ENCODE data around the gene MT1HL1.

The MT1HL1 gene

GRCh38 chr1:237011432-237011831 lies 7.2 kb upstream of the MT1HL1 start:
- DNase-seq (ENCODE audit: extremely low read depth, low read depth), result no peak
- TF ChIP-seq CTCF (IDR thresholded peaks at IDR 0.05; ENCODE audit: low read depth, low read length, missing control alignments), result no peak
- H3K4me3 ChIP-seq (replicated peaks; ENCODE audit: low read depth, low read length), result no peak overlapping the region

- TF ChIP-seq CTCF (IDR thresholded peaks at IDR 0.05; ENCODE audit: low read depth, low read length, missing control alignments), result no peak
- no peak for DNase-seq (ENCODE audit: extremely low read depth, low read depth)
- no peak overlapping the region for H3K4me3 ChIP-seq (replicated peaks; ENCODE audit: low read depth, low read length)
Observed at GRCh38 chr1:237009611-237010010, 5.4 kb upstream of the MT1HL1 start.

- TF ChIP-seq CTCF (IDR thresholded peaks at IDR 0.05; ENCODE audit: low read depth, low read length, missing control alignments), result no peak
- no peak for DNase-seq (ENCODE audit: extremely low read depth, low read depth)
- H3K4me3 ChIP-seq (replicated peaks; ENCODE audit: low read depth, low read length), result no peak overlapping the region
Observed at GRCh38 chr1:237007147-237007881, 3.1 kb upstream of the MT1HL1 start.

- no peak overlapping the region for H3K4me3 ChIP-seq (replicated peaks; ENCODE audit: low read depth, low read length)
- no peak for TF ChIP-seq CTCF (IDR thresholded peaks at IDR 0.05; ENCODE audit: low read depth, low read length, missing control alignments)
- no peak for DNase-seq (ENCODE audit: extremely low read depth, low read depth)
Observed at GRCh38 chr1:237005674-237006073, 1.4 kb upstream of the MT1HL1 start.

- DNase-seq (ENCODE audit: extremely low read depth, low read depth), result no peak
- no peak for TF ChIP-seq CTCF (IDR thresholded peaks at IDR 0.05; ENCODE audit: low read depth, low read length, missing control alignments)
- H3K4me3 ChIP-seq (replicated peaks; ENCODE audit: low read depth, low read length), result no peak overlapping the region
Observed at GRCh38 chr1:237003516-237003915, 725 bp downstream of the MT1HL1 start.

GRCh38 chr1:237000191-237000590 lies 4.0 kb downstream of the MT1HL1 start:
- no peak for DNase-seq (ENCODE audit: extremely low read depth, low read depth)
- no peak overlapping the region for H3K4me3 ChIP-seq (replicated peaks; ENCODE audit: low read depth, low read length)
- no peak for TF ChIP-seq CTCF (IDR thresholded peaks at IDR 0.05; ENCODE audit: low read depth, low read length, missing control alignments)

GRCh38 chr1:236998546-236998945 lies 5.7 kb downstream of the MT1HL1 start:
- no peak for DNase-seq (ENCODE audit: extremely low read depth, low read depth)
- H3K4me3 ChIP-seq (replicated peaks; ENCODE audit: low read depth, low read length), result no peak overlapping the region
- no peak for TF ChIP-seq CTCF (IDR thresholded peaks at IDR 0.05; ENCODE audit: low read depth, low read length, missing control alignments)

All from HFF-Myc (cell line).